Testis (tissue), 3 donors: ENCODE data around the gene WDR33. TPM values are rescaled to one million over a fixed set of nuclear protein-coding genes. Genes with fewer than 3 reads are reported as not detected.

Experiments used
- DNase-seq: peaks from one replicate; pipeline ENCODE4 v3.0.0-alpha.2; 2019
- H3K27ac ChIP-seq, 2 donors: fragments of 200-600 bp; sonication (generic); one replicate each; pipeline ENCODE4 v1.5.1; 2019
- H3K27me3 ChIP-seq: fragments of 200-600 bp; sonication (generic); one replicate; pipeline ENCODE4 v1.5.1; 2019
- H3K36me3 ChIP-seq: fragments of 200-600 bp; sonication (generic); one replicate; pipeline ENCODE4 v1.5.1; 2017; ENCODE audit warnings: low read depth; ENCODE audit errors: missing control alignments
- H3K4me1 ChIP-seq: fragments of 200-600 bp; sonication (generic); one replicate; pipeline ENCODE4 v1.5.1; 2019
- H3K4me3 ChIP-seq, 2 donors: fragments of 200-600 bp; sonication (generic); one replicate each; pipeline ENCODE4 v1.5.1; 2017 to 2019
- H3K9me3 ChIP-seq: fragments of 200-600 bp; sonication (generic); one replicate; pipeline ENCODE4 v1.5.1; 2017
- POLR2A ChIP-seq: fragments of 450-650 bp; IDR thresholded peaks from one replicate; pipeline ENCODE4 v1.6.1; 2017; ENCODE audit warnings: antibody characterized with exemption, mild to moderate bottlenecking, moderate library complexity
- WGBS, 2 donors: methylation state at CpG; one replicate each; pipeline ENCODE4 v1.1.5; 2018; 5-methylcytosine and 5-hydroxymethylcytosine counted together
- intact Hi-C: fragments of 100-400 bp; cut with DNase I; formaldehyde crosslinking; loops from one replicate; pipeline ENCODE4 v1.15.1; 2023; ENCODE audit warnings: low total_unique reads
- polyA plus RNA-seq: library from polyadenylated mRNA; stranded (reverse); fragments of 350-450 nt; fragmentation: Illumina TruSeq; extraction: RNeasy Lipid Tissue Mini Kit (QIAGEN cat#74804); gene quantifications from one replicate; pipeline ENCODE4 v1.2.3, GENCODE V29; 2014; ENCODE audit warnings: low read depth, low replicate concordance; ENCODE audit not compliant: insufficient read depth
- total RNA-seq, 2 donors: library from RNA; depleted of rRNA; stranded (reverse); fragments of >200 nt; gene quantifications; one replicate each; pipeline ENCODE4 v1.2.3, GENCODE V29; 2016
- TF ChIP-seq, protein P1 (sequence below), 3 experiments: fragments of 450-650 bp in 2 of 3; fragments of 200-600 bp in 1 of 3; sonication (generic) in 1 of 3; IDR thresholded peaks; one replicate each; pipeline ENCODE4 v1.5.1; 2016 to 2019; ENCODE audit warnings: antibody characterized with exemption in 3 of 3, mild to moderate bottlenecking in 2 of 3, moderate library complexity in 1 of 3

Gene WDR33
- total and polyA plus RNA-seq, 3 donors from 2014 or later: 57.4 to 65.8 (median 62.1) TPM

DNA sequence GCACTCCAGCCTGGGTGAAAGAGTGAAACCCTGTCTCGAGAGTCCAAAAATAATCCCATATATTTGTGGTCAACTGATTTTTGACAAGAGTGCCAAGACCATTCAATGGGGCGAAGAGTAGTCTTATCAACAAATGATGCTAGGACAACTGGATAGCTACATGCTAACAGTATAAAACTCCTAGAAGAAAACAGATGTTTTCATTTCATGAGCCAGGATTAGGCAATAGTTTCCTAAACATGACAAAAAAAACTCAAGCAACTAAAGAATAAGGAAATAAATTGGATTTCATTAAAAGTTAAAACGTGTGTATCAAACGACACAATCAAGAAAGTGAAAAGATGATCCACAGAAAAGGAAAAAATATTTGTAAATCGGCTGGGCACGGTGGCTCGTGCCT, 141.9 kb downstream of the WDR33 start:
- WGBS, 2 donors: 90 to 93% methylated on average over 7 of the region's 7 CpGs
- H3K27ac ChIP-seq: no peak overlapping the region
- H3K4me1 ChIP-seq: no peaks in the 10 kb centered on the region

GRCh38 chr2:127665267-127665893, 145.6 kb downstream of the WDR33 start:
- H3K27me3 ChIP-seq: no peaks in the 10 kb centered on the region
- TF ChIP-seq, protein P1, sequence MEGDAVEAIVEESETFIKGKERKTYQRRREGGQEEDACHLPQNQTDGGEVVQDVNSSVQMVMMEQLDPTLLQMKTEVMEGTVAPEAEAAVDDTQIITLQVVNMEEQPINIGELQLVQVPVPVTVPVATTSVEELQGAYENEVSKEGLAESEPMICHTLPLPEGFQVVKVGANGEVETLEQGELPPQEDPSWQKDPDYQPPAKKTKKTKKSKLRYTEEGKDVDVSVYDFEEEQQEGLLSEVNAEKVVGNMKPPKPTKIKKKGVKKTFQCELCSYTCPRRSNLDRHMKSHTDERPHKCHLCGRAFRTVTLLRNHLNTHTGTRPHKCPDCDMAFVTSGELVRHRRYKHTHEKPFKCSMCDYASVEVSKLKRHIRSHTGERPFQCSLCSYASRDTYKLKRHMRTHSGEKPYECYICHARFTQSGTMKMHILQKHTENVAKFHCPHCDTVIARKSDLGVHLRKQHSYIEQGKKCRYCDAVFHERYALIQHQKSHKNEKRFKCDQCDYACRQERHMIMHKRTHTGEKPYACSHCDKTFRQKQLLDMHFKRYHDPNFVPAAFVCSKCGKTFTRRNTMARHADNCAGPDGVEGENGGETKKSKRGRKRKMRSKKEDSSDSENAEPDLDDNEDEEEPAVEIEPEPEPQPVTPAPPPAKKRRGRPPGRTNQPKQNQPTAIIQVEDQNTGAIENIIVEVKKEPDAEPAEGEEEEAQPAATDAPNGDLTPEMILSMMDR (IDR thresholded peaks at IDR 0.05): no peak
- TF ChIP-seq POLR2A: no peak
- intact Hi-C loops: no loop called here
- no peaks in the 10 kb centered on the region for H3K9me3 ChIP-seq
- WGBS, 2 donors: 87 to 89% methylated on average over 8 of the region's 8 CpGs
- peak overlapping the region in 1 of 2 donors; percentile 50 for H3K27ac ChIP-seq
- peaks cover 19% of the 10 kb centered on the region for H3K4me1 ChIP-seq
- no peak for DNase-seq
- H3K4me3 ChIP-seq: no peak overlapping the region
- H3K36me3 ChIP-seq: no peaks in the 10 kb centered on the region

More for the DNA sequence above, 141.9 kb downstream of the WDR33 start:
- H3K27me3 ChIP-seq: no peaks in the 10 kb centered on the region
- no peak for DNase-seq
- H3K36me3 ChIP-seq: no peaks in the 10 kb centered on the region
- no peak overlapping the region for H3K4me3 ChIP-seq
- intact Hi-C loops: no loop called here
- TF ChIP-seq, protein P1 (IDR thresholded peaks at IDR 0.05): no peak
- TF ChIP-seq POLR2A: no peak
- H3K9me3 ChIP-seq: no peaks in the 10 kb centered on the region

DNA sequence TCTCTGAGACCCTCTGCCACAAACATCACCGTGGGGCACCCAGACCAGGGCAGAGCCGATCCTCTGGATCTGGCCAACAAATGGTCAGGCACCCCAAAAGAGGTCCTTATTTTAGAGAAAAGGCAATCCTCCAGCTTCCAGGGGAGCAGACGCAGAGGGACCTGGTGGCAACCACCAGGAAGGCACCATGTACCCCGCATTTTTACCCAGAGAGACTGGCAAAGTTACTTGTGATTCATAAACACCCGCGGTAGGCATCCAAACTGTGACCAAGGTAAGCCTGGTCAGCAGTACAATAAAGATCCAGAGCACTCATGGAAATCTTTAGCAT, 146.1 kb downstream of the WDR33 start:
- Histone ChIP-seq H3K36me3 (no peaks in the 10 kb centered on the region), H3K27ac (peak overlapping the region in 1 of 2 donors; percentile 50), H3K27me3 (no peaks in the 10 kb centered on the region), H3K4me3 (peak overlapping the region in 1 of 2 donors; percentile 27), H3K4me1 (peaks cover 21% of the 10 kb centered on the region), H3K9me3 (no peaks in the 10 kb centered on the region)
- WGBS, 2 donors: 73 to 77% methylated on average over 4 to 6 of the region's 6 CpGs
- no peak for DNase-seq
- TF ChIP-seq POLR2A: no peak
- TF ChIP-seq, protein P1 (IDR thresholded peaks at IDR 0.05): no peak
- intact Hi-C loops: no loop called here

DNA sequence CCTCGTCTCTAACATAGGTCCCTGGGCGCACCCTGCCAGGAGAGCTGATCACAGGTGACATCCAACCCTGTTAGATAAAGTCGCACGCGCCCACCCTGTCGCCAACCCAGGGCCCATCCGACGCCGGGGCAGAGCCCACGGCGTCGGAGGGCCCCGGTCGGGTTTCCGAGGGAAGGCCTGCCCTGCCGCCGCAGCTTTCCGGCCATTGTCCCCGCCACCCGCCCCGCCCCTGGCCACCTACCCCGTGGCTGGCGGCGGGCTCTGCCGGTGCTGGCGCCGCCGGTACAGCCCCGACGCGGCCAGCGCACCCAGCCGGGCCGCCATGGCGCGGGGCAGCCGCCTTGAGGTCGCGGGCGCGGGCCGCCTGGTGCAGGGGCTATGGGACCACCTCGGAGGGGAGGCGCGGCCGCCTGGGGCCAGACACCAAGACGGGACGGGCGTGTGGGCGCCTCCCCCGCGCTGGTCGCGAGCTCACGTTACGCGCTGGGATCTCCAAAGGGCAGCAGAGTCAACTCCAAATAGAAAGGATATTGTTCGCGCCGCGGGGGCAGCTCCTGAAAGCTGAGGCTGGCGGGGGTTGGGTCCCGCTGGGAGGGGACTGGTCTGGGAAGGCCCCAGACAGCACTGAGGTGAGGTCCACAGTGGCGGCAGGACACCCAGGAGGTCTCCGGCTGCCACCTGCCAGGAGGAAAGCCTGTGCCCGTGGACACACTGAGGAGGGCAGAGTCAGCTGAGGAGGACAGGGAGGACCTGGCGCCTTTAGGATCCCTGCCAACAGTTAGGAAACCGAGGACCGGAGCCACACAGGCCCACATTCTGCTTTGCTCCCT, 146.7 kb downstream of the WDR33 start:
- WGBS, 2 donors: 28% methylated on average over 63 of the region's 69 CpGs; no CpG with 5 or more reads in 1 of the 2 donors
- H3K4me1 ChIP-seq: peaks cover 25% of the 10 kb centered on the region
- peak; percentile 49 for DNase-seq
- no peaks in the 10 kb centered on the region for H3K36me3 ChIP-seq
- H3K4me3 ChIP-seq: peak overlapping the region; percentile 27 to 36
- intact Hi-C loops: no loop called here
- H3K27ac ChIP-seq: peak overlapping the region in 1 of 2 donors; percentile 50
- no peaks in the 10 kb centered on the region for H3K9me3 ChIP-seq
- TF ChIP-seq, protein P1 (IDR thresholded peaks at IDR 0.05): no peak
- no peak for TF ChIP-seq POLR2A
- H3K27me3 ChIP-seq: no peaks in the 10 kb centered on the region
